ENCODE results near the gene BSPRY.

DNA sequence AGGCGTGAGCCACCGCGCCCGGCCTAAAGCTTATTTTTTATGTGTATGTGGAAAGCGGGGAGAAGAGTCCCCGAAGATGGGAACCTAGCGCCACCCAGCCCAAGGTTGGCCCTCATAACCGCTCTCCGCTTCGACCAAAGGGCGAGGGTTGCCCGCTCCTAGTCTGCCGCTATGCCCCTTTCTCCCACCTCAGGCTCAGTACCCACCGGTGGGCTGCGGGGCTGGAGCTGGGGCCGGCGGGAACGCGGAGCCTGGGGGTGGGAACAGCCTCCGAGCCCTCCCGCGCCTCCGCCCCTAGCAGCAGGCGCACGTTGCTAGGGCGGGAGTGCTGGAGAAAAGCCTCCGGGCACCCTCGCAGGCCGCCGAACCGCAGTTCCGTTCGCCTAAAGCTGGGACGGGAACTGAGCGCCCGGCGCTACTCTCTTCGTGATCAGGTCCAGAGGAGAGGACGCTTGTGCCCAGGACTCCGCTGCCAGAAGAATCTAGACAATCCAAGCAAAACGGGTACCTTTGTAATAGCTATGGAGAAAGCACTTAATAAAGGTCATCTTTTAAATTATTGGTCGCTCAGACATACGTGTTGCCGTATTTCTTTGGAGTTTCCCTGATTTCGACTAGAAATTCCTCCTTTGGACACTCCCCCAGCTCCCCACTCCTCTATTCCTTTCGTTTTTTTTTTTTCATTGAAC, 9.2 kb upstream of the BSPRY start, which contains the start of gene WDR31:
- TF ChIP-seq CTCF (IDR thresholded peaks at IDR 0.05; ENCODE audit: low read length) (no peak; the same call in 1 of the 2 replicates), EZH2 (optimal IDR thresholded peaks at IDR 0.05; ENCODE audit: low read depth, low read length) (no peak)
